ENCODE results near the gene NOXO1.

Gene NOXO1

DNA sequence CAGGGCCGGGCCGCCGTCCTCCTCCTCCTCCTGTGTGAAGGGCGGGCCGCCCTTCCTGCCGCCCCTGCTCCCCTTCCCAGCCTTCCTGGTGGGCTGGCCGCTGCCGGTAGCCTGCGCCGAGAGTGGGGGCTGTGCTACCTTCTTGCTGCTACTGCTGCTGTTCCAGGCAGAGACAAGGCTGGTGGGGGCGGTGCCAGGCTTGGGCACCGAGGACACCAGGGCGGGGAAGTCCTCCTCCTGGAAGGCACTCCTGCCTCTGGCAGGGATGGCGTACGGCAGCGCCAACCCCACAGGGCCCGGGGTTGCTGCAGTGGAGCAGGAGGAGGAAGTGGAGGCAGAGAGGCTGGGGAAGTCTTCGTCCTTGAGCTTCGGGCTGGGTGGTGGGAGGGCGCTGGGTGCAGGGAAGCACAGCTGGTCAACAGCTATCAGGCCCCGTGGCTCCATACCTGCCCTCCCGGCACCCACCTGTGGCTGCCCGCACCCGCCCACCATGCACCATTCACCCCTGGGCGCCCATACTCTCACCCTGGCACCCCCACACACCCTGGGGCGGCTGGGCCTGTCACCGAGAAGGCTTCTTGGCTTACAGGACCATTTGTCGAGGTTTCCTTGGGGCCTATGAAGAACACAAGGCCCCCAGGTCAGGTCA is 18.7 kb upstream of the NOXO1 start:
- Histone ChIP-seq H3K27me3 (ENCODE audit: insufficient read depth, low read length, poor library complexity) (no peaks in the 10 kb centered on the region), H4K20me1 (ENCODE audit: insufficient read depth, low read length) (peaks cover 41% of the 10 kb centered on the region), H3K9ac (ENCODE audit: low read depth, low read length) (no peak overlapping the region), H3K9me3 (ENCODE audit: insufficient read depth, low read length, severe bottlenecking) (no peaks in the 10 kb centered on the region), H3K36me3 (ENCODE audit: insufficient read depth, low read length) (peaks cover 81% of the 10 kb centered on the region), H2AFZ (ENCODE audit: low read depth, low read length) (no peak overlapping the region), H3K4me3 (ENCODE audit: low read depth in 1 of 2, low read length in 2 of 2) (no peak overlapping the region), H3K4me2 (ENCODE audit: insufficient read depth, low read length) (no peak overlapping the region), H3K79me2 (ENCODE audit: insufficient read depth, low read length) (peaks cover 18% of the 10 kb centered on the region), H3K27ac (ENCODE audit: low read length) (no peak overlapping the region), H3K4me1 (ENCODE audit: insufficient read depth, low read length) (no peaks in the 10 kb centered on the region)
- no peak for DNase-seq
- no peak for ATAC-seq (ENCODE audit: insufficient read depth, low read depth)
- TF ChIP-seq, protein P1, sequence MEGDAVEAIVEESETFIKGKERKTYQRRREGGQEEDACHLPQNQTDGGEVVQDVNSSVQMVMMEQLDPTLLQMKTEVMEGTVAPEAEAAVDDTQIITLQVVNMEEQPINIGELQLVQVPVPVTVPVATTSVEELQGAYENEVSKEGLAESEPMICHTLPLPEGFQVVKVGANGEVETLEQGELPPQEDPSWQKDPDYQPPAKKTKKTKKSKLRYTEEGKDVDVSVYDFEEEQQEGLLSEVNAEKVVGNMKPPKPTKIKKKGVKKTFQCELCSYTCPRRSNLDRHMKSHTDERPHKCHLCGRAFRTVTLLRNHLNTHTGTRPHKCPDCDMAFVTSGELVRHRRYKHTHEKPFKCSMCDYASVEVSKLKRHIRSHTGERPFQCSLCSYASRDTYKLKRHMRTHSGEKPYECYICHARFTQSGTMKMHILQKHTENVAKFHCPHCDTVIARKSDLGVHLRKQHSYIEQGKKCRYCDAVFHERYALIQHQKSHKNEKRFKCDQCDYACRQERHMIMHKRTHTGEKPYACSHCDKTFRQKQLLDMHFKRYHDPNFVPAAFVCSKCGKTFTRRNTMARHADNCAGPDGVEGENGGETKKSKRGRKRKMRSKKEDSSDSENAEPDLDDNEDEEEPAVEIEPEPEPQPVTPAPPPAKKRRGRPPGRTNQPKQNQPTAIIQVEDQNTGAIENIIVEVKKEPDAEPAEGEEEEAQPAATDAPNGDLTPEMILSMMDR (IDR thresholded peaks at IDR 0.05; ENCODE audit: borderline replicate concordance, extremely low read depth, low read length, poor library complexity, severe bottlenecking), result no peak
- no peak for TF ChIP-seq EZH2 (IDR thresholded peaks at IDR 0.05; ENCODE audit: borderline replicate concordance, low read depth, low read length, severe bottlenecking)

DNA sequence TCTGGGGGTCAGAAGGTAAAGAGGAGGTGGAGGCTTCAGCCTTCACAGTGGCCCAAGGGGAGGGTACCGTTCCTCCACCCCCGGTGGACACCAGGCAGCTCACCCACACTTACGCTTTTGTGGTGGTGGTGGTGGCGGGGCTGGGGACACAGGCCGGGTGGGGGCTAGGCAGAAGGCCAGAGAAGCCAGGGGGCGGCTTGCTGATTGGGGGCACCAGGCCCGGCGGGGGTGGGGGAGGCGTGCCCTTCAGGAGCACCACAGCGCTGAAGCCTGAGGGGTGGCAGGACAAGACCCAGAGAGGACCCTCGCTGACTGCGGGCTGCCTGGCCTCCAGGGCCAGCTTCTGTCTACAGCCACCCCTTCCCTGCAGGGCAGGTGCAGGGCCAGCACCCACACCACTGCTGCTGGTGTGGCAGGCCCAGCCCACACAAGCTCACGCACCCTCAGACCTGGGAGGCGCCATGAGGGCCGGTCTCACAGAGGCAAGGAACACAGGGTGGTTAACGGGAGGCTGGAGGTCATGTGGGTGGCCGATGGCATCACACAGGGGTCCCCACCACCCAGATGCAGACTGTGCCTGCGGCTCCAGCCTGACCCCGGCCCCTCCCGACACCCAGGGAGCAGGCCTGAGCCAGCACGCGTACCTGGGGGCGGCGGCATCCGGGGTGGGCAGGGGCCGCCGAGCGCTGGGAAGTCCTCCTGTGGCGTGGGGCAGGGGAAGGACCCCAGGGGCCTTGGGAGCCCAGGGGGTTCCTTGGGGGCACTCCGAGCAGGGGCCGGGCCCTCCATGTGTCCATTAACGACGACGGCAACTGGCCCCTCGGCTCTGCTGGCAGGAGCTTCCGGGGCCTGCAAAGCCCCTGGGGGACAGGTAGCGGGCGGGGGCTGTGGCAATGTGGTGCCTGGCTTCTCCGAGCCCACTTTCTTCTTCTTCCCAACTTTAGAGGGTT is 17.9 kb upstream of the NOXO1 start:
- Histone ChIP-seq H3K4me1 (ENCODE audit: insufficient read depth, low read length) (no peaks in the 10 kb centered on the region), H3K36me3 (ENCODE audit: insufficient read depth, low read length) (peaks cover 73% of the 10 kb centered on the region), H3K4me3 (ENCODE audit: low read depth in 1 of 2, low read length in 2 of 2) (no peak overlapping the region), H3K27me3 (ENCODE audit: insufficient read depth, low read length, poor library complexity) (no peaks in the 10 kb centered on the region), H3K9me3 (ENCODE audit: insufficient read depth, low read length, severe bottlenecking) (no peaks in the 10 kb centered on the region), H2AFZ (ENCODE audit: low read depth, low read length) (no peak overlapping the region), H3K9ac (ENCODE audit: low read depth, low read length) (no peak overlapping the region), H3K27ac (ENCODE audit: low read length) (no peak overlapping the region), H3K79me2 (ENCODE audit: insufficient read depth, low read length) (peaks cover 9% of the 10 kb centered on the region), H4K20me1 (ENCODE audit: insufficient read depth, low read length) (peaks cover 33% of the 10 kb centered on the region), H3K4me2 (ENCODE audit: insufficient read depth, low read length) (no peak overlapping the region)
- DNase-seq, result no peak
- TF ChIP-seq, protein P1 (IDR thresholded peaks at IDR 0.05; ENCODE audit: borderline replicate concordance, extremely low read depth, low read length, poor library complexity, severe bottlenecking), result no peak
- no peak for TF ChIP-seq EZH2 (IDR thresholded peaks at IDR 0.05; ENCODE audit: borderline replicate concordance, low read depth, low read length, severe bottlenecking)
- ATAC-seq (ENCODE audit: insufficient read depth, low read depth), result no peak

DNA sequence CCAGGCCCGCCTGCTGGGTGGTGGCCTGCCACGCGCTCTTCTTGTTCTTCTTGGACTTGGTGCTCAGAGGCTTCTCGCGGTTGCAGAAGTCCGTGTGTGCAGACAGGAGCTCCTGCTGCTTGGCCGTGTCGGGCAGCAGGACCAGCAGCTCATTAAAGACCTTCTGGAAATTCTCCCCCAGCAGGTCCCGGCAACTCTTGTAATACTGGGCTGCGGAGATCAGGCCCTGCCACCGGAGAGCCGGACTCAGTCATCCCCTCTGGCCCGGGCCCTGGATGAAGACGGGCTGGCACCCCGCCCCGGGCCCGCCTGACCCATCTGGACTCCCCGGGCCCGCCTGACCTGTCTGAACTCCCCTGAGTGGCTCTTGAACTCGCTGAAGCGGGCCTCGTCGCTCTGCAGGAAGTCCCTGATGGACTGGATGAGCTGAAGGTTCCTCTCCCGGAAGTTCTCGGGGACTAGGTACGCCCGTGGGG is 17.1 kb upstream of the NOXO1 start:
- peaks cover 25% of the 10 kb centered on the region; the same call in 1 of the 2 replicates for H4K20me1 ChIP-seq (ENCODE audit: insufficient read depth, low read length)
- no peak for ATAC-seq (ENCODE audit: insufficient read depth, low read depth)
- no peaks in the 10 kb centered on the region for H3K9me3 ChIP-seq (ENCODE audit: insufficient read depth, low read length, severe bottlenecking)
- peaks cover 2% of the 10 kb centered on the region; the same call in 1 of the 2 replicates for H3K79me2 ChIP-seq (ENCODE audit: insufficient read depth, low read length)
- TF ChIP-seq EZH2 (IDR thresholded peaks at IDR 0.05; ENCODE audit: borderline replicate concordance, low read depth, low read length, severe bottlenecking), result no peak
- TF ChIP-seq, protein P1 (IDR thresholded peaks at IDR 0.05; ENCODE audit: borderline replicate concordance, extremely low read depth, low read length, poor library complexity, severe bottlenecking), result no peak
- no peak overlapping the region for H3K4me3 ChIP-seq (ENCODE audit: low read depth in 1 of 2, low read length in 2 of 2)
- no peak overlapping the region for H3K27ac ChIP-seq (ENCODE audit: low read length)
- no peaks in the 10 kb centered on the region for H3K4me1 ChIP-seq (ENCODE audit: insufficient read depth, low read length)
- H3K4me2 ChIP-seq (ENCODE audit: insufficient read depth, low read length), result no peak overlapping the region
- no peaks in the 10 kb centered on the region for H3K27me3 ChIP-seq (ENCODE audit: insufficient read depth, low read length, poor library complexity)
- H3K9ac ChIP-seq (ENCODE audit: low read depth, low read length), result no peak overlapping the region
- no peak overlapping the region for H2AFZ ChIP-seq (ENCODE audit: low read depth, low read length)
- peaks cover 66% of the 10 kb centered on the region for H3K36me3 ChIP-seq (ENCODE audit: insufficient read depth, low read length)
- DNase-seq, result no peak

Data from DND-41 (cell line).